Measurements from ENCODE around the gene CRYBG2. TPM values are rescaled to one million over a fixed set of nuclear protein-coding genes. Genes with fewer than 3 reads are reported as not detected.

CRYBG2 gene
- total RNA-seq, 1 donor from 2014 or later: 2.8 TPM

DNA sequence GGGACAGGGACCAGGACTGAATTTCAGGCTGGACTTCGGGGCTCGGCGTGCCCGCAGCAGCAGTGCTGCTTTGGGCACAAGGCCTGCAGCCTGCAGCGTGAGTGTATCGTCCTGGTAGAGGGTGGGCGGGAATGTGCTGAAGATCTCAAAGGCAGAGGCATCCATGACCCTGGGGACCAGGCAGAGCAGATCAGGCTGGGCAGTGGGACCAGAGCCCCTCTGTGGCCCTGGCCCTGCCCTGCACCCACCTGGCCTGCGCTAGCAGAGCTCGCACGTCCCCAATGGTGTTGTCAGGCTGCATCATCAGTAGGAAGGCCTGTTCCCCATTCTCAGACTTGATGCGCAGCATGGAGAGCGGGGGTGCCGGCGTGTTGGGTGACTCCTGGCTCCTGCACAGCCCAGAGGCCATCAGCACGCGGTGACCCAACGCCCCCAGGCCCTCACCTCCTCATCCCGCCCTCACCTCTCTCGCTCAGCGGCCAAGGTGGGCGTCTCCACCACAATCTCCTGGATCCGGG is 71.5 kb downstream of the CRYBG2 start:
- TF ChIP-seq, protein P1, sequence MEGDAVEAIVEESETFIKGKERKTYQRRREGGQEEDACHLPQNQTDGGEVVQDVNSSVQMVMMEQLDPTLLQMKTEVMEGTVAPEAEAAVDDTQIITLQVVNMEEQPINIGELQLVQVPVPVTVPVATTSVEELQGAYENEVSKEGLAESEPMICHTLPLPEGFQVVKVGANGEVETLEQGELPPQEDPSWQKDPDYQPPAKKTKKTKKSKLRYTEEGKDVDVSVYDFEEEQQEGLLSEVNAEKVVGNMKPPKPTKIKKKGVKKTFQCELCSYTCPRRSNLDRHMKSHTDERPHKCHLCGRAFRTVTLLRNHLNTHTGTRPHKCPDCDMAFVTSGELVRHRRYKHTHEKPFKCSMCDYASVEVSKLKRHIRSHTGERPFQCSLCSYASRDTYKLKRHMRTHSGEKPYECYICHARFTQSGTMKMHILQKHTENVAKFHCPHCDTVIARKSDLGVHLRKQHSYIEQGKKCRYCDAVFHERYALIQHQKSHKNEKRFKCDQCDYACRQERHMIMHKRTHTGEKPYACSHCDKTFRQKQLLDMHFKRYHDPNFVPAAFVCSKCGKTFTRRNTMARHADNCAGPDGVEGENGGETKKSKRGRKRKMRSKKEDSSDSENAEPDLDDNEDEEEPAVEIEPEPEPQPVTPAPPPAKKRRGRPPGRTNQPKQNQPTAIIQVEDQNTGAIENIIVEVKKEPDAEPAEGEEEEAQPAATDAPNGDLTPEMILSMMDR (conservative IDR thresholded peaks at IDR 0.05; ENCODE audit: low read depth, low read length): no peak
- no peak for DNase-seq (ENCODE audit: low read depth)
- no peak overlapping the region for H3K4me3 ChIP-seq (ENCODE audit: low read depth, low read length)

DNA sequence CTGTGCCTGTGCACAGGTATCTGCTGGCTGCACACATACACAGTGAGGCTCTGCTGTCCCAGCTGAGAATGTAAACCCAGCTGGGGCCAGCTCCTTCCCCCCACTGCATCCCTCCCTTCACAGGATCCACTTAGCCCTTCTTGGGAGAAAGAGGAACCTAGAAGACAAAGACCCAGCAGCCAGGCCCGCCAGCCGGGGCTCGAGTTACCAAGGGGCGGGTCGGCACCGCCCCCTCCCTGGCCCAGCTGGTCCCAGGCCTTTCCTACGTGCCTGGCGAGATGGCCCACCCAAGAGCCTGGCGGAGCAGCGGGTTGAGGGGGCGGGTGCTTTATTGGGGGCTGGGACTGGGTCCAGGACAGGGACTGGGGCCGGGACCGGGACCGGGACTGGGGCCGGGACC is 72.0 kb downstream of the CRYBG2 start:
- no peak overlapping the region for H3K4me3 ChIP-seq (ENCODE audit: low read depth, low read length)
- DNase-seq (ENCODE audit: low read depth): no peak
- TF ChIP-seq, protein P1 (conservative IDR thresholded peaks at IDR 0.05; ENCODE audit: low read depth, low read length): no peak

DNA sequence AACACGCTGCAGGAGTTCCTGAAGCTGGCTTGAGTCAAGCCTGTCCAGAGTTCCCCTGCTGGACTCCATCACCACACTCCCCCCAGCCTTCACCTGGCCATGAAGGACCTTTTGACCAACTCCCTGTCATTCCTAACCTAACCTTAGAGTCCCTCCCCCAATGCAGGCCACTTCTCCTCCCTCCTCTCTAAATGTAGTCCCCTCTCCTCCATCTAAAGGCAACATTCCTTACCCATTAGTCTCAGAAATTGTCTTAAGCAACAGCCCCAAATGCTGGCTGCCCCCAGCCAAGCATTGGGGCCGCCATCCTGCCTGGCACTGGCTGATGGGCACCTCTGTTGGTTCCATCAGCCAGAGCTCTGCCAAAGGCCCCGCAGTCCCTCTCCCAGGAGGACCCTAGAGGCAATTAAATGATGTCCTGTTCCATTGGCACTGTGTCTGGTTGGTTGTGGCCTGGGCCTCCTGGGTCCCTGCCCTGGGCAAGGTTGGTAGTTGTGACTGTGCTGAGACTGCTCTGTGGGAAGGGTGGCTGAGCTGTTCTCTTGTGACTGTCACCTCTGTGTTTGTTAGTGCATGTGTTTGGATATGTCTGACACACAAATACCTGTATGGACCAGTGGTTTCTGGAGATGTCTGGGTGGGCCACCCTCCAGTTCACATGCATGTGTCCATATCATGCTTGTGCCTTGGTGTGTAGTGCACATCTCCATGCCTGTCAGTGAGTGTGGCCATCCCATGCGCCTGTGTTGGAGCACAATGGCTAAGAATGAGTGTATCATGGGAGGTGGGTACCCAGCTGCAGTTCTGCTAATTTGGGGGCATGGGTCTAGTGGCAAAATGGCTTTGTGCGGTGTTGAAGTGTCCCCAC is 72.6 kb downstream of the CRYBG2 start:
- TF ChIP-seq, protein P1 (conservative IDR thresholded peaks at IDR 0.05; ENCODE audit: low read depth, low read length): no peak
- H3K4me3 ChIP-seq (ENCODE audit: low read depth, low read length): peak overlapping the region; percentile 95
- DNase-seq (ENCODE audit: low read depth): no peak

DNA sequence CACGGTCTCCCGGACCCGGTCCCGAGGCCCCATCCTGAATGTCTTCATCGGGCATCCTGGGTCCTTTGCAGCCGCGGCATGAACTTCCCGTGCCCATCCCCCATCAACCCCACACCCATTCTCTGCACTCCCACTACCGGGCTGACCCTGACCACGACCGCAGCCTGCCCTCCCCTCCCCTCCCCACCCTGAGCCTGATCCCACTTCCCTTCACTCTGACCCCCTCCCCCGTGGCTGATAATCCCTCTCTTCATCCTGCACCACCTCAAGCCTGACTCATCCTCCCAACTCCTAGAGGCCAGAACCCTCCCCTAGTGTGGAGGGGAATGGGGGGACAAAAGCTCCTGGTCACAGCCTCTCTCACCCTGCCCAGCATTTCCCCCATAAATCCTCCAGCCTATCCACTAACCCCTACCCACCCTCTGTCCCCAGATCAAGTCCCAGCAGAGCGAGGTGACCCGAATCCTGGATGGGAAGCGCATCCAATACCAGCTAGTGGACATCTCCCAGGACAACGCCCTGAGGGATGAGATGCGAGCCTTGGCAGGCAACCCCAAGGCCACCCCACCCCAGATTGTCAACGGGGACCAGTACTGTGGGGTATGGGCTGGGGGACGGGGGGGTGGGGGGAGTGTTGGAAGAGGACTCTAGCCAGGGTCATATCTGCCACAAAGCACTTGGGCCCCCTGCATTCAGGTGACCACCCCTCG is 73.4 kb downstream of the CRYBG2 start:
- TF ChIP-seq, protein P1 (conservative IDR thresholded peaks at IDR 0.05; ENCODE audit: low read depth, low read length): no peak
- no peak for DNase-seq (ENCODE audit: low read depth)

DNA sequence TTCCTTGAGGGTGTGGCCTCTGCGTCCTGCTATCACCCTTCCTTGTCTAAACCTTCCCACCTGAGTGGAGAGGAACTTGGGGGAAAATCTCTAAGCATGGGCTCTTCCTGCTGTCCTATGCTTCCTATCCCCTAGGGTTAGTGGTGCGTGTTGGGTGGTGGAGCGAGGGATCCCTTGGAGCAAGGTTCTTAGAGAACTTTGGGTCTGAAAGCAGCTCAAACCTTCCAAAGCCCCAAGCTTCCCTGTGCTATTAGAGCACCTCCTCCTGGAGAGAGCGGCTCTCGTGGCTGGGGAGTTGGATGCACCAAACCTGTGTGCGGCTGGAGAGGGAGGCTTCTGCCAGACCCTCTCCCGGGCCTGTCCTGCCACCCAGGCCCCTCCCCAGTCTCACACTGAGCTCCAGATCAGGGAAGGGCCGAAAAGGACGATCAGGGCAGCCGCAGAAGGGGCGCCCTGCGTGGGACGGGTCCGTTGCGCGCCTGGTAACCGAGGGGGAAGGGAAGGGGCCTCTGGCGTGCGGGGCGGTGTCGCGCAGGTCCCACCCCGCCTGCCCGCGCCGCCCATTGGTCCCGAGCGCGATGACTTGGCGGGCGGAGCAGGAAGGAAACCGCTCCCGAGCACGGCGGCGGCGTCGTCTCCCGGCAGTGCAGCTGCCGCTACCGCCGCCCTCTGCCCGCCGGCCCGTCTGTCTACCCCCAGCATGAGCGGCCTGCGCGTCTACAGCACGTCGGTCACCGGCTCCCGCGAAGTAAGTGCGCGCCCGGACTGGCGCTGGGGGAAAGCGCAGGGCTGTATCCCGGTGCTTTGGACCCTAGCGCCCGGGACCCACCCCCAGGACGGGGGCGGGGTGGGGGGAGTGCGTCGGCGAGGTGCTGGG is 74.2 kb downstream of the CRYBG2 start, which contains the start of gene SH3BGRL3:
TSS of gene SH3BGRL3 (plus strand) at position 631 of the 877 bp plus-strand sequence. CDS start at position 701, 70 bp downstream.
- TF ChIP-seq, protein P1 (conservative IDR thresholded peaks at IDR 0.05; ENCODE audit: low read depth, low read length): peak; percentile 65
- H3K4me3 ChIP-seq (ENCODE audit: low read depth, low read length): peak within 1 kb of the TSS; percentile 95
- DNase-seq (ENCODE audit: low read depth): no peak

More for the DNA sequence above, 73.4 kb downstream of the CRYBG2 start:
- peak overlapping the region; percentile 95 for H3K4me3 ChIP-seq (ENCODE audit: low read depth, low read length)

DNA sequence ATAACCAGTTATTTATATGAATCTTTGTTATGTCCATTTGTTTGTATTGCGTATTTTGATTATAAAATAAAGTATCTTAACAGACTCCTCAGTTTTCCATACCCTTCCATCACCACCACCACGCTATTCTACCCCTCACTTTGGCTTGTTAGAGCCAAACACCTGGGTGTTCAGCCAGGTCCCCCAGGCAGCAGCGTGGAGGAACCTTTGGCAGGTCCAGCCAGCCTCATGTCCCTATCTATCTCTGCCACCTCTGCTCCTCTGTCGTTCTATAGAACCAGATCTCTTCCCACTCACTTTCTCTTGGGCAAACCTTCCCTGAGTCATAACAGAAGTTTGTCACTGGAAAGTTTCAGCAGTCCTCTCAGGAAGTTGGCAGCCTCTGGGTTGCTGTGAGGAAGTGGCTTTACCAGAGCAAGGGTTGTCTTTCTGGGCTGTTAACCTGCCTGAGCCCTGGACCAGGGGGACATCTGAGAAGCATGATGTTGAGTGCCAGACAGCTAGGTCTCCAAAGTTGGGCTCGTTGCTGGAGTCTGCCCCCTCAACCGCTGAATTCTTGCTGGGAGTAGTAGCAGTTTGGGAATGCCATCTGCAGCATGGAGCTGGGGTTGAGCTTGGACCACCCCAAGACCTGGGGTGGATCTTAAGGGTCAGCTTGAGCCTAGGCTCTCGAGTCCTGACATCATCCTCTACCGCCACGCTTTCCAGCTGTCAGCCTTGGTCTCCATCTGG is 75.0 kb downstream of the CRYBG2 start:
- DNase-seq (ENCODE audit: low read depth): no peak
- TF ChIP-seq, protein P1 (conservative IDR thresholded peaks at IDR 0.05; ENCODE audit: low read depth, low read length): no peak
- H3K4me3 ChIP-seq (ENCODE audit: low read depth, low read length): peak overlapping the region; percentile 95
